ENCODE results near the gene COL7A1. TPM values are rescaled to one million over a fixed set of nuclear protein-coding genes. Genes with fewer than 3 reads are reported as not detected.

The COL7A1 gene
- polyA plus RNA-seq, 3 donors: 0.37 to 1.9 TPM; not detected in 1

DNA sequence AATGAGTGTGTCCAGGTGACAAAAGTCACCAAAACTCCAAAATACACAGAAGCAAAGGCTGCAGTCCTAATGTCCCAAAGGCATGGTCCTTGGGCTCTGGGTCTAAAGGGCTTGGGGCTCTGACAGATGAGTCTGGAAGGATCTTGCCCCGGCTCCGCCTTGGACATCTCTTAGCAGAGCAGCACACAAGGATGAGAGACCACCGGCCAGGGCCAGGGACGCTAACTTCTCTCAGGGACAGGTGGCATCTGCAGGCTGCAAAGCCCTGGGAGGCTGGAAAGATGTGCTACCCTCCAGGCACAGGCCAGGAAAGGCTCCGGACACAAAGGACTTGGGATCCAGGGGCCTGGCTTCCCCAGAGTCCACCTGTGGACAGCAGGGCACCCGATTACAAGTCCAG is 77.1 kb downstream of the COL7A1 start:
- Histone ChIP-seq H3K79me2 (ENCODE audit: insufficient read depth, low read length) (no peaks in the 10 kb centered on the region), H3K27me3 (ENCODE audit: control insufficient read depth in 2 of 2, insufficient read depth in 2 of 2, low read length in 2 of 2) (no peaks in the 10 kb centered on the region), H3K4me3 (replicated peaks in 1 of 3; ENCODE audit: low read depth in 2 of 3, low read length in 3 of 3) (no peak overlapping the region), H3K4me1 (ENCODE audit: control insufficient read depth in 1 of 2, insufficient read depth in 2 of 2, low read length in 2 of 2) (peaks cover 4 to 26% of the 10 kb centered on the region in 2 donors), H2AFZ (ENCODE audit: insufficient read depth, low read depth, low read length, poor library complexity, severe bottlenecking) (no peak overlapping the region), H3K27ac (ENCODE audit: low read depth in 1 of 2, low read length in 2 of 2) (no peak overlapping the region), H3K9ac (ENCODE audit: insufficient read depth, low read length, poor library complexity, severe bottlenecking) (no peak overlapping the region), H4K20me1 (ENCODE audit: insufficient read depth, low read length) (no peaks in the 10 kb centered on the region), H3K4me2 (replicated peaks; ENCODE audit: extremely low read depth, low read length, poor library complexity, severe bottlenecking) (no peak overlapping the region), H3K9me3 (replicated peaks in 1 of 2; ENCODE audit: control insufficient read depth in 1 of 2, insufficient read depth in 1 of 2, low read length in 2 of 2) (no peaks in the 10 kb centered on the region), H3K36me3 (replicated peaks in 1 of 2; ENCODE audit: control insufficient read depth in 1 of 2, insufficient read depth in 2 of 2, low read length in 2 of 2) (peaks cover 45 to 57% of the 10 kb centered on the region in 2 donors)
- intact Hi-C loops (cut with micrococcal nuclease): no loop called here
- Mint-ChIP-seq H3K36me3 (peaks cover 32 to 48% of the 10 kb centered on the region in 2 donors), H3K27me3 (ENCODE audit: low read depth in 3 of 3) (no peaks in the 10 kb centered on the region), H3K4me3 (no peak overlapping the region), H3K4me1 (peaks cover 18% of the 10 kb centered on the region), H3K27ac (no peak overlapping the region), H3K9me3 (no peaks in the 10 kb centered on the region)
- 97% methylated on average over 6 of the region's 6 CpGs for WGBS (ENCODE audit: insufficient coverage)
- DNase-seq: no peak
- TF ChIP-seq, protein P1, sequence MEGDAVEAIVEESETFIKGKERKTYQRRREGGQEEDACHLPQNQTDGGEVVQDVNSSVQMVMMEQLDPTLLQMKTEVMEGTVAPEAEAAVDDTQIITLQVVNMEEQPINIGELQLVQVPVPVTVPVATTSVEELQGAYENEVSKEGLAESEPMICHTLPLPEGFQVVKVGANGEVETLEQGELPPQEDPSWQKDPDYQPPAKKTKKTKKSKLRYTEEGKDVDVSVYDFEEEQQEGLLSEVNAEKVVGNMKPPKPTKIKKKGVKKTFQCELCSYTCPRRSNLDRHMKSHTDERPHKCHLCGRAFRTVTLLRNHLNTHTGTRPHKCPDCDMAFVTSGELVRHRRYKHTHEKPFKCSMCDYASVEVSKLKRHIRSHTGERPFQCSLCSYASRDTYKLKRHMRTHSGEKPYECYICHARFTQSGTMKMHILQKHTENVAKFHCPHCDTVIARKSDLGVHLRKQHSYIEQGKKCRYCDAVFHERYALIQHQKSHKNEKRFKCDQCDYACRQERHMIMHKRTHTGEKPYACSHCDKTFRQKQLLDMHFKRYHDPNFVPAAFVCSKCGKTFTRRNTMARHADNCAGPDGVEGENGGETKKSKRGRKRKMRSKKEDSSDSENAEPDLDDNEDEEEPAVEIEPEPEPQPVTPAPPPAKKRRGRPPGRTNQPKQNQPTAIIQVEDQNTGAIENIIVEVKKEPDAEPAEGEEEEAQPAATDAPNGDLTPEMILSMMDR (IDR thresholded peaks at IDR 0.05): no peak

DNA sequence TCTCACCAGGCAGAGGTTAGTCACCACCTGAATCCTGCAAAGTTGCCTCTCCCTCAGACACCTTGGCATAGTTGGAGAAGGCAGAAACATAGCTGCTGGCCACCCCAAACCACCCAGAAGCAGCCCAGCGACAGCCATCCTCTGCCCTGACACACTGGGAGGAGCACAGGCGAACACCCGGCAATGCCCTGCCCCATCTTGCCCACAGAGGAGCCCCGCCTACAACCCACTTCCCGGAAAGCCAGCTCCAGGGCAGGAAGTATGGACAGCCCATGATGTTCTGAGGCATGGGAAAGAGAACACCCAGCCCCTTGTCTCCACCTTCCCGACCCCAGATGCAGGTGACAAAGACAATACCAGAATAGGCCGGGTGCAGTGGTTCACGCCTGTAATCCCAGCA is 78.6 kb downstream of the COL7A1 start:
- TF ChIP-seq, protein P1 (IDR thresholded peaks at IDR 0.05): no peak
- H3K4me3 Mint-ChIP-seq: no peak overlapping the region
- Histone ChIP-seq H3K4me2 (replicated peaks; ENCODE audit: extremely low read depth, low read length, poor library complexity, severe bottlenecking) (no peak overlapping the region), H3K4me1 (ENCODE audit: control insufficient read depth in 1 of 2, insufficient read depth in 2 of 2, low read length in 2 of 2) (peaks cover 4 to 20% of the 10 kb centered on the region in 2 donors), H3K9ac (ENCODE audit: insufficient read depth, low read length, poor library complexity, severe bottlenecking) (no peak overlapping the region), H3K79me2 (ENCODE audit: insufficient read depth, low read length) (no peaks in the 10 kb centered on the region), H3K36me3 (replicated peaks in 1 of 2; ENCODE audit: control insufficient read depth in 1 of 2, insufficient read depth in 2 of 2, low read length in 2 of 2) (peaks cover 35 to 43% of the 10 kb centered on the region in 2 donors), H2AFZ (ENCODE audit: insufficient read depth, low read depth, low read length, poor library complexity, severe bottlenecking) (no peak overlapping the region), H3K27me3 (ENCODE audit: control insufficient read depth in 2 of 2, insufficient read depth in 2 of 2, low read length in 2 of 2) (no peaks in the 10 kb centered on the region), H3K9me3 (replicated peaks in 1 of 2; ENCODE audit: control insufficient read depth in 1 of 2, insufficient read depth in 1 of 2, low read length in 2 of 2) (no peaks in the 10 kb centered on the region), H3K4me3 (replicated peaks in 1 of 3; ENCODE audit: low read depth in 2 of 3, low read length in 3 of 3) (no peak overlapping the region), H3K27ac (ENCODE audit: low read depth in 1 of 2, low read length in 2 of 2) (no peak overlapping the region), H4K20me1 (ENCODE audit: insufficient read depth, low read length) (no peaks in the 10 kb centered on the region)
- H3K9me3 Mint-ChIP-seq: peaks cover 0 to 1% (median 0%) of the 10 kb centered on the region in 7 donors
- H3K27ac Mint-ChIP-seq: no peak overlapping the region
- peaks cover 21% of the 10 kb centered on the region for H3K4me1 Mint-ChIP-seq
- DNase-seq: no peak
- 67% methylated on average over 7 of the region's 8 CpGs for WGBS (ENCODE audit: insufficient coverage)
- peaks cover 26 to 40% of the 10 kb centered on the region in 2 donors for H3K36me3 Mint-ChIP-seq
- no peaks in the 10 kb centered on the region for H3K27me3 Mint-ChIP-seq (ENCODE audit: low read depth in 3 of 3)
- intact Hi-C loops (cut with micrococcal nuclease): no loop called here

Measured in CD14-positive monocyte (primary cell).